HG03520 (cell line): ENCODE results near the gene RBKS.

Experiments used
- ATAC-seq: cut with Tn5 transposase; IDR thresholded peaks from one replicate; pipeline ENCODE4 v1.9.1; 2021; ENCODE audit warnings: mild to moderate bottlenecking, moderate library complexity; ENCODE audit not compliant: unreplicated experiment

Gene RBKS

GRCh38 chr2:27738349-27739057, 151.7 kb downstream of the RBKS start:
- no peak for ATAC-seq

- no peak for ATAC-seq
Measured at GRCh38 chr2:27737676-27738348, 152.4 kb downstream of the RBKS start.

GRCh38 chr2:27736890-27737204, 153.3 kb downstream of the RBKS start:
- ATAC-seq, result no peak

GRCh38 chr2:27736031-27736889, 153.9 kb downstream of the RBKS start:
- no peak for ATAC-seq

- ATAC-seq, result no peak
Measured at GRCh38 chr2:27735263-27735904, 154.8 kb downstream of the RBKS start.

- no peak for ATAC-seq
Measured at GRCh38 chr2:27734305-27734704, 155.9 kb downstream of the RBKS start.
